Measurements from ENCODE around the gene MIER2.

Gene MIER2

DNA sequence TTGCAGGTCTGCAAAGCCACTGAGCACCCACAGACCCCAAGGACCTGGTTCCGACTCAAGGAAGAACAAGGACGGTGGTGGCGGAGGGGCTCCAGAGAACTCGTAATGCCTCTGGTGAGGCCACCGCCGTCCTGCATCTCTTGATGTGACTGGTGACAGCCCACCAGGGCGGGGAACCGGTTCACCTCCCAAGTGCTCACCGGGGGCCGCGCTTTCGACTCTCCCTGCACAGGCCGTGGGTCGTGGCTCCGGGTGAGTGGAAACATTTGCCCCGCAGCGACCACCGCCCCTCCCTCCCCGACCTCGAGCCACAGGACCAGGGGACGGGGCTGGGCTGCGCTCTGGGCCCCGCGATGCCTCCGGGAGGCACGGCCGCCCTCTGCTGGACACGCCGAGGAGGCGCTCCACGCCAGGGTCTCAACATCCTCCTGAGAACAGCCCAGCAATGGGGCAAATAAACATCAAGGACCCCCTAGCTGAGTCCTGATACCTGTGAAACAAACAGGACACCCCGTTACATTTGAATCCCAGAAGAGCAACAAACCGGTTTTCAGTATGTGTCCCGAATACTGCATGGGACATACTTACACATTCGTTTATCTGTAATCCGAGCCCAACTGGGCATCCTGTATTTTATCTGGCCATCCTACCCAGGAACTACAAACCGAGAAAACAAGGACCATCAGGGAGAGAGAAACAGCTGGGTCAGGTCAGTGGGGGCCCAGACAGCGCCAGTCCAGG, 49.5 kb downstream of the MIER2 start:
- TF ChIP-seq ZFX (IDR thresholded peaks at IDR 0.05; ENCODE audit: borderline replicate concordance) = no peak
- peak; percentile 97 for TF ChIP-seq CTCF (IDR thresholded peaks at IDR 0.05)
- H3K27ac ChIP-seq = peak overlapping the region; percentile 22

DNA sequence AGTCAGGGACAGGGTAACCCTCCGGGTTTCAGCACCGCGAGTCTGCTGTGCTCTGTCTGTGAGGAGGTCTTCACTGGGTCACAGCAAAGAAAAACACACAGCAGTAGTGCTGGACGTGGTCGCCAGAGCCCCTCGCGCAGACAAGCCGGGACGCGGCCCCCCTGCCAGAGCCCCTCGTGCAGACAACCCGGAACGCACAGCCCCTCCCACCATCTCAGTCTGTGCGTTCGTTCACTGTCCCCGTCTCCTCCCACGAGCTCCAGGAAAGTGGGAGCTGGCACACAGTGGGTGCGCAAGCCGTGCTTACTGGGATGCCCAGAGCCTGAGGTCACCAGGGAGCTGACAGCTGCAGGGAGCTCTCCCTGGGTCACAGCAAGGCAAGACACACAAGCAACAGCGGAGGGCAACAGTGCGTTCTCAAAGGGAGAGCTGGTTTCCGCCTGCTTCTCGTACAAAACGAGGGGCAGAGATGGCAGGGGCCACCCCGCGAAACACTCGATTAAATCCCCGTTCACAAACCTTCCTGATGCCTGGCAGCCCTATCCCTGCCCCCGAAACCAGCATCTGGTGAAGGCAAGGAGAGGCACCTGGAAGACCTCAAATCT, 50.2 kb downstream of the MIER2 start:
- TF ChIP-seq CTCF (IDR thresholded peaks at IDR 0.05) = no peak
- TF ChIP-seq ZFX (IDR thresholded peaks at IDR 0.05; ENCODE audit: borderline replicate concordance) = no peak
- no peak overlapping the region for H3K27ac ChIP-seq

DNA sequence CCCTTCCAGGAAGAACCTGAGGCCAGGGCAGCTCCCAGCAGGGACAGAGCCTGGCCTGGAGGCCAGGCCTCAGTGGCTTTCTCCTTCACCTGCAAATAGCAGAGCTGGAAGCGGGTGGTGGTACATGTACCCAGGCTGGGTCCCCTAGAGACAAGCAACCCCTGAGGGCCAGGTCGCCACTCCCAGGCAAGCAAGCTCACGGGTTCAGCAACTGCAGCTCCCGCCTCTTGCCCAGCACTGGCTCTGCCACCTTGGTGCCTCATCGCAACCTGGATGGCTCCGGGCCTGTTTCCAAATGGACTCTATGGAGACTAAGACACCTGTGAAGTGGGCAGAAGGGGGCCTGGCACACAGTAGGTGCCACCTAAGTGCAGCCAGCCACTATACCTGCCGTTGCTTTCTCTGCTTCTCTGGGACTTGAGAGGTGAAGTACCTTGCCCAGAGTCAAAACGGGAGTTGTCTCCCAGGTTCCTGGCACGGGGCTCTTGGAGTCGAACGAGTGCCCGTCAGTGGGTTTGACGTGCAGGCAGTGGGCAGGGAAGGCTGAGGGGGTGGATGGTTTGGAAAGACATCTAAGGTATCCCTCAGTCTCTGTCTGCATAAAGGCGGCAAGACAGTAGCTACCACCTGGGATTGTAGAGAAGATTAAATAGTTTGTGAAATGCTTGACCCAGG, 51.0 kb downstream of the MIER2 start:
- H3K27ac ChIP-seq = no peak overlapping the region
- TF ChIP-seq ZFX (IDR thresholded peaks at IDR 0.05; ENCODE audit: borderline replicate concordance) = no peak
- no peak for TF ChIP-seq CTCF (IDR thresholded peaks at IDR 0.05)

GRCh38 chr19:292951-293350, 51.6 kb downstream of the MIER2 start:
- no peak for TF ChIP-seq CTCF (IDR thresholded peaks at IDR 0.05)
- no peak for TF ChIP-seq ZFX (IDR thresholded peaks at IDR 0.05; ENCODE audit: borderline replicate concordance)
- no peak overlapping the region for H3K27ac ChIP-seq

DNA sequence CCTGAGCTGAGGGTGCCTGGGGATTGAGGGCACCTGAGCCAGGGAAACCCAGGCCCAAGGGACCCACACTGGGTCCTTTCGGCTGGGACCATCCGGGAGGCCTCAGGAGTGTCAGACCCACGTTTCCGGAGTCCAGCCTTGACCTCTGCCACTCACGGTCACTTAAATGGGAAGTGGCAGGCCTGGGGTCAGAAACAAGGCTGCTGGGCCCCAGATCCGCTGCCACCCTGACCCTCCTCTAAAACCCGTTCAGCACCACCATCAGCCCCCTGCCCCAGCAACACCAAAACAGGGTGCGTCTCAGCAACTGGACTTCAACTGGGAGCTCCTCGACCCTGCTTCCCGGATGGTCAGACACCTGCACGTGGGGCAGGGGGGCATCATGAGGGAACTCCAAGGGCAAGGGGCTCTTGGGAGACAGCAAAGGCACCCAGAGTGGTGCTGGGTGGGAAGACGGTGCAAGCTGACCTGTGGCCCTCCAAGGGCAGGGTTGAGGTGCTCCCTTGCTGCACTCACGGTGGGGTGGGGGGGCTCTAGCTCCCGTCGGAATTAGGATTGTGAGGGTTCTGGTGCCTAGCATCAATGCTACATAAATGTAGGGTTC, 52.2 kb downstream of the MIER2 start:
- no peak overlapping the region for H3K27ac ChIP-seq
- TF ChIP-seq CTCF (IDR thresholded peaks at IDR 0.05) (no peak), ZFX (IDR thresholded peaks at IDR 0.05; ENCODE audit: borderline replicate concordance) (no peak)

GRCh38 chr19:291561-292280, 52.9 kb downstream of the MIER2 start:
- no peak overlapping the region for H3K27ac ChIP-seq
- no peak for TF ChIP-seq ZFX (IDR thresholded peaks at IDR 0.05; ENCODE audit: borderline replicate concordance)
- no peak for TF ChIP-seq CTCF (IDR thresholded peaks at IDR 0.05)

All from 22Rv1 (cell line).